Measurements from ENCODE around the gene IMP4. TPM values are rescaled to one million over a fixed set of nuclear protein-coding genes. Genes with fewer than 3 reads are reported as not detected.

The IMP4 gene
- total RNA-seq, 2 donors from 2014 or later: 71.4 to 106 TPM

DNA sequence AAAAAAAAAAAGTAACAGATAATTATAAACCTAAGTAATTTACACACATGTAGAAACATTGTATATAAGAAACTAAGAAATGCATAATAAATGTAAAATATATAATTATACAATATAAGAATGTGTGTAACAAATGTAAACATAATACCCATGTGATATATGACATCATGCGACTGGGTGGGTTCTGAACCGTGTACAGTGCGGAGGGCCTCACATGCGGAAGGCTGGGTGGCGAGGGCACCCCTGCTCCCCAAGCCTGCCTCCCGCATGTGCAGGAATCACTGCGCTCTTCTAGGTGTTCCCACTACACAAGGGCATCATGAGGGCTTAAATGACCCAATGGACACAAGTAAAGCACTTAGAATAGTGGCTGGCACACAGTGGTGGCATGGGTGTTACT, 15.2 kb downstream of the IMP4 start:
- no peak for DNase-seq (ENCODE audit: low spot score)
- Histone ChIP-seq H3K27me3 (replicated peaks; ENCODE audit: insufficient read depth) (no peaks in the 10 kb centered on the region), H3K36me3 (no peaks in the 10 kb centered on the region), H3K4me3 (no peak overlapping the region), H3K27ac (no peak overlapping the region), H3K9me3 (no peaks in the 10 kb centered on the region), H3K4me1 (replicated peaks) (peaks cover 9% of the 10 kb centered on the region)
- TF ChIP-seq POLR2AphosphoS5 (IDR thresholded peaks at IDR 0.05) (no peak), POLR2A (IDR thresholded peaks at IDR 0.05) (no peak)
- TF ChIP-seq, protein P1, sequence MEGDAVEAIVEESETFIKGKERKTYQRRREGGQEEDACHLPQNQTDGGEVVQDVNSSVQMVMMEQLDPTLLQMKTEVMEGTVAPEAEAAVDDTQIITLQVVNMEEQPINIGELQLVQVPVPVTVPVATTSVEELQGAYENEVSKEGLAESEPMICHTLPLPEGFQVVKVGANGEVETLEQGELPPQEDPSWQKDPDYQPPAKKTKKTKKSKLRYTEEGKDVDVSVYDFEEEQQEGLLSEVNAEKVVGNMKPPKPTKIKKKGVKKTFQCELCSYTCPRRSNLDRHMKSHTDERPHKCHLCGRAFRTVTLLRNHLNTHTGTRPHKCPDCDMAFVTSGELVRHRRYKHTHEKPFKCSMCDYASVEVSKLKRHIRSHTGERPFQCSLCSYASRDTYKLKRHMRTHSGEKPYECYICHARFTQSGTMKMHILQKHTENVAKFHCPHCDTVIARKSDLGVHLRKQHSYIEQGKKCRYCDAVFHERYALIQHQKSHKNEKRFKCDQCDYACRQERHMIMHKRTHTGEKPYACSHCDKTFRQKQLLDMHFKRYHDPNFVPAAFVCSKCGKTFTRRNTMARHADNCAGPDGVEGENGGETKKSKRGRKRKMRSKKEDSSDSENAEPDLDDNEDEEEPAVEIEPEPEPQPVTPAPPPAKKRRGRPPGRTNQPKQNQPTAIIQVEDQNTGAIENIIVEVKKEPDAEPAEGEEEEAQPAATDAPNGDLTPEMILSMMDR (IDR thresholded peaks at IDR 0.05): no peak
- intact Hi-C loops (cut with DNase I): no loop called here
- WGBS: 97% methylated on average over 7 of the region's 7 CpGs

- Histone ChIP-seq H3K36me3 (no peaks in the 10 kb centered on the region), H3K27ac (no peak overlapping the region), H3K9me3 (no peaks in the 10 kb centered on the region), H3K4me1 (replicated peaks) (peaks cover 9% of the 10 kb centered on the region), H3K4me3 (no peak overlapping the region), H3K27me3 (replicated peaks; ENCODE audit: insufficient read depth) (no peaks in the 10 kb centered on the region)
- no peak for DNase-seq (ENCODE audit: low spot score)
- WGBS: 92% methylated on average over 33 of the region's 33 CpGs
- intact Hi-C loops (cut with DNase I): no loop called here
- TF ChIP-seq POLR2AphosphoS5 (IDR thresholded peaks at IDR 0.05) (no peak), POLR2A (IDR thresholded peaks at IDR 0.05) (no peak)
- TF ChIP-seq, protein P1 (IDR thresholded peaks at IDR 0.05): no peak
These were observed 16.0 kb downstream of the IMP4 start for GRCh38 chr2:130358420-130359350.

- Histone ChIP-seq H3K27ac (no peak overlapping the region), H3K4me1 (replicated peaks) (peaks cover 9% of the 10 kb centered on the region), H3K9me3 (no peaks in the 10 kb centered on the region), H3K4me3 (no peak overlapping the region), H3K36me3 (no peaks in the 10 kb centered on the region), H3K27me3 (replicated peaks; ENCODE audit: insufficient read depth) (no peaks in the 10 kb centered on the region)
- intact Hi-C loops (cut with DNase I): no loop called here
- DNase-seq (ENCODE audit: low spot score): no peak
- TF ChIP-seq, protein P1 (IDR thresholded peaks at IDR 0.05): no peak
- no peak for TF ChIP-seq POLR2AphosphoS5 (IDR thresholded peaks at IDR 0.05)
- no peak for TF ChIP-seq POLR2A (IDR thresholded peaks at IDR 0.05)
- WGBS: 81% methylated on average over 5 of the region's 5 CpGs
These were observed 16.8 kb downstream of the IMP4 start for GRCh38 chr2:130359466-130359865.

DNA sequence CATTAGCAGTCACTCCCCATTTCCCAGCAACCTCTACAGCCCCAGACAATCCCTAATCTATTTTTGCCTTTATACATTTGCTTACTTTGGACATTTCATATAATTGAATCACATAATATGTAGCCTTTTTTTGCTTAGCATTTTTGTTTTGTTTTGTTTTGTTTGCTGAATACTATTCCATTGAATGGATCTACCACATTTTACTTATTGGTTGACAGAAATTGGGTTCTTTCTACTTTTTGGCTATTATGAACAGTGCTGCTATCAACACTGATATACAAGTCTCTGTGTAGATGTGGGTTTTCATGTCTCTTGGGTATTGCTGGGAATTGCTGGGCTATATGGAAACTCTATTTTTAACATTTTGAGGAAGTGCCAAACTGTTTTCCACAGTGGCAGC, 20.8 kb downstream of the IMP4 start:
- no peak overlapping the region for H3K27ac ChIP-seq
- H3K4me1 ChIP-seq (replicated peaks): no peaks in the 10 kb centered on the region
- H3K9me3 ChIP-seq: no peaks in the 10 kb centered on the region
- no peaks in the 10 kb centered on the region for H3K36me3 ChIP-seq
- H3K4me3 ChIP-seq: no peak overlapping the region
- intact Hi-C loops (cut with DNase I): no loop called here
- TF ChIP-seq, protein P1 (IDR thresholded peaks at IDR 0.05): no peak
- TF ChIP-seq POLR2AphosphoS5 (IDR thresholded peaks at IDR 0.05) (no peak), POLR2A (IDR thresholded peaks at IDR 0.05) (no peak)
- no peaks in the 10 kb centered on the region for H3K27me3 ChIP-seq (replicated peaks; ENCODE audit: insufficient read depth)
- no peak for DNase-seq (ENCODE audit: low spot score)

DNA sequence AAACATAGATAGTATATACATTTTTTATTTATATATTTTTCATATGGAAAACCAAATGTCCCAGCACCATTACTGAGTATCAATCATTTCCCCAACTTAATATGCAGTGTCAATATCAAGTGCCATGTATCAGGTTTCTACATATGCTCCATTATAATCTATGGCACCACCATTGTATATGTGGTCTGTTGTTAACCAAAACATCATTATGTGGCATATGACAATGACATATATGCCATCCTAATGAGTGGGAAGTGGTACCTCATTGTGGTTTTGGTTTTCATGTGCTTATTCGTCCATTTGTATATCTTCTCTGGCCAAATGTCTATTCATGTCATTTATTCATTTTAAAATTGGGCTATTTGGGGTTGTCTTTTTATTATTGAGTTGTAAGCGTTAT, 22.4 kb downstream of the IMP4 start:
- Histone ChIP-seq H3K27me3 (replicated peaks; ENCODE audit: insufficient read depth) (no peaks in the 10 kb centered on the region), H3K4me1 (replicated peaks) (no peaks in the 10 kb centered on the region), H3K27ac (no peak overlapping the region), H3K36me3 (no peaks in the 10 kb centered on the region), H3K4me3 (no peak overlapping the region), H3K9me3 (no peaks in the 10 kb centered on the region)
- TF ChIP-seq POLR2AphosphoS5 (IDR thresholded peaks at IDR 0.05): no peak
- no peak for TF ChIP-seq POLR2A (IDR thresholded peaks at IDR 0.05)
- TF ChIP-seq, protein P1 (IDR thresholded peaks at IDR 0.05): no peak
- DNase-seq (ENCODE audit: low spot score): no peak
- intact Hi-C loops (cut with DNase I): no loop called here
- WGBS: 89% methylated on average over 2 of the region's 2 CpGs
